HepG2 (cell line): ENCODE data around the gene GJD3. TPM values are rescaled to one million over a fixed set of nuclear protein-coding genes. Genes with fewer than 3 reads are reported as not detected.

Source experiments
- ATAC-seq: fragments of 200-7000 bp; cut with Tn5 transposase; 3 replicates; pipeline ENCODE4 v1.9.1; 2020; ENCODE audit warnings: mild to moderate bottlenecking, moderate library complexity
- BruUV-seq: library from RNA; stranded (reverse); fragments of 400-500 nt; replicated peaks from 2 replicates; lab custom pipeline; 2021; lab: Mats Ljungman, UMichigan
- CTCF ChIA-PET: fragments of 300-600 bp; formaldehyde crosslinking; extraction: SDS; loops from one replicate; lab custom pipeline; 2021; ENCODE audit warnings: low total read pairs, inconsistent platforms, low intra/inter-chr PET ratio; lab: Yijun Ruan, JAX
- POLR2A ChIA-PET: fragments of 350-600 bp; sonication (Branson Sonifier 250); formaldehyde crosslinking; loops from one replicate; lab custom pipeline; 2020; ENCODE audit warnings: antibody characterized with exemption, inconsistent platforms; lab: Yijun Ruan, JAX
- DNase-seq: peaks from one replicate; pipeline ENCODE4 v3.0.0-alpha.2; 2015; ENCODE audit warnings: low spot score
- FAIRE-seq: peaks from 3 replicates; lab custom pipeline; 2011; peaks lifted over from hg19 to GRCh38; lab: Jason Lieb, UNC
- H2AFZ ChIP-seq: one replicate; pipeline ENCODE4 v1.6.1; 2011; ENCODE audit warnings: low read length, inconsistent platforms
- H3K27ac ChIP-seq: fragments of 300-600 bp; 3 replicates; pipeline ENCODE4 v1.8.0; 2011; ENCODE audit warnings: mixed run types, mild to moderate bottlenecking, mixed read lengths, low read length, inconsistent platforms; ENCODE audit not compliant: insufficient read depth; ENCODE audit errors: extremely low read length
- H3K27me3 ChIP-seq, 2 experiments: fragments of 200-600 bp in 1 of 2; 2 replicates in 1 of 2; 3 replicates in 1 of 2; pipeline versions ENCODE4 v1.6.0 to v1.8.0; 2011; ENCODE audit warnings: low read length in 2 of 2, mild to moderate bottlenecking in 2 of 2, moderate library complexity in 2 of 2, inconsistent platforms in 1 of 2; ENCODE audit not compliant: insufficient read depth in 2 of 2, control insufficient read depth in 1 of 2
- H3K36me3 ChIP-seq, 2 experiments: fragments of 200-600 bp in 1 of 2; replicated peaks in 1 of 2; 2 replicates in 1 of 2; 3 replicates in 1 of 2; pipeline versions ENCODE4 v1.5.1 to v1.8.0; 2011; ENCODE audit warnings: low read length in 2 of 2, inconsistent platforms in 1 of 2; ENCODE audit not compliant: insufficient read depth in 2 of 2, control insufficient read depth in 1 of 2
- H3K4me1 ChIP-seq: 2 replicates; pipeline ENCODE4 v1.5.1; 2012; ENCODE audit warnings: low read length, inconsistent platforms; ENCODE audit not compliant: insufficient read depth
- H3K4me2 ChIP-seq: 2 replicates; pipeline ENCODE4 v1.6.0; 2011; ENCODE audit warnings: low read depth, low read length, inconsistent platforms
- H3K4me3 ChIP-seq, 3 experiments: fragments of 200-600 bp in 1 of 3; sonication (generic), shearing (Covaris generic) in 1 of 3; replicated peaks in 1 of 3; 2 replicates each; pipeline ENCODE4 v1.5.1; 2011 to 2016; ENCODE audit warnings: low read length in 3 of 3, inconsistent platforms in 2 of 3, low read depth in 2 of 3, mild to moderate bottlenecking in 2 of 3, control low read depth in 1 of 3, mixed read lengths in 1 of 3; ENCODE audit not compliant: insufficient read depth in 1 of 3
- H3K79me2 ChIP-seq: one replicate; pipeline ENCODE4 v1.6.1; 2011; ENCODE audit warnings: low read length, inconsistent platforms; ENCODE audit not compliant: insufficient read depth
- H3K9ac ChIP-seq: 2 replicates; pipeline ENCODE4 v1.6.0; 2011; ENCODE audit warnings: mild to moderate bottlenecking, low read depth, low read length, inconsistent platforms; ENCODE audit not compliant: insufficient read depth
- H3K9me3 ChIP-seq: 2 replicates; pipeline ENCODE4 v1.5.1; 2012; ENCODE audit warnings: mild to moderate bottlenecking, low read length
- H4K20me1 ChIP-seq: 2 replicates; pipeline ENCODE4 v1.6.0; 2011; ENCODE audit warnings: inconsistent platforms, mild to moderate bottlenecking, low read length, moderate library complexity; ENCODE audit not compliant: insufficient read depth
- FOXA3 ChIP-seq: IDR thresholded peaks from 2 replicates; pipeline ENCODE4 v1.6.1; 2016; ENCODE audit warnings: missing genetic modification reagents, missing compliant biosample characterization
- IKZF4 ChIP-seq: sonication (generic); formaldehyde crosslinking; IDR thresholded peaks from 2 replicates; pipeline ENCODE4 v1.5.1; 2020; ENCODE audit warnings: borderline replicate concordance, mild to moderate bottlenecking, low read depth, missing genetic modification reagents; ENCODE audit errors: not compliant biosample characterization
- KMT2A ChIP-seq: sonication (generic); formaldehyde crosslinking; IDR thresholded peaks from 2 replicates; pipeline ENCODE4 v1.4.0; 2020; ENCODE audit warnings: missing genetic modification reagents
- NFATC3 ChIP-seq: sonication (generic); formaldehyde crosslinking; IDR thresholded peaks from 2 replicates; pipeline ENCODE4 v1.5.1; 2020; ENCODE audit warnings: mild to moderate bottlenecking, missing genetic modification reagents
- POLR2A ChIP-seq, 2 experiments: IDR thresholded peaks; 2 replicates each; pipeline ENCODE4 v1.6.1; 2011; ENCODE audit warnings: low read depth in 2 of 2, low read length in 2 of 2, mild to moderate bottlenecking in 1 of 2, moderate library complexity in 1 of 2; ENCODE audit not compliant: insufficient read depth in 1 of 2
- RFX5 ChIP-seq: IDR thresholded peaks from 2 replicates; pipeline ENCODE4 v1.6.1; 2011; ENCODE audit warnings: low read depth, low read length, improper control_type of control experiment
- SNRNP70 ChIP-seq: fragments of 200-400 bp; formaldehyde crosslinking; IDR thresholded peaks from 2 replicates; pipeline ENCODE4 v1.6.1; 2017; ENCODE audit warnings: mild to moderate bottlenecking, low read depth, low read length, moderate library complexity
- SOX13 ChIP-seq, 3 experiments: fragments of 450-650 bp in 1 of 3; sonication (generic) in 1 of 3; formaldehyde crosslinking in 1 of 3; IDR thresholded peaks in 2 of 3; conservative IDR thresholded peaks in 1 of 3; 2 replicates each; pipeline versions ENCODE4 v1.5.0 to v1.6.1; 2016 to 2020; ENCODE audit warnings: antibody characterized with exemption in 1 of 3, mild to moderate bottlenecking in 1 of 3, missing compliant biosample characterization in 1 of 3, missing genetic modification reagents in 1 of 3, moderate library complexity in 1 of 3
- ZFP62 ChIP-seq: sonication (generic); formaldehyde crosslinking; IDR thresholded peaks from 2 replicates; pipeline ENCODE4 v1.4.0; 2020; ENCODE audit warnings: missing genetic modification reagents
- ZFX ChIP-seq: sonication (generic); formaldehyde crosslinking; IDR thresholded peaks from 2 replicates; pipeline ENCODE4 v1.4.0; 2020; ENCODE audit warnings: mild to moderate bottlenecking, low read depth, missing genetic modification reagents, moderate library complexity
- ZNF274 ChIP-seq: sonication (generic); formaldehyde crosslinking; IDR thresholded peaks from 2 replicates; pipeline ENCODE4 v1.5.1; 2020; ENCODE audit warnings: mild to moderate bottlenecking, missing genetic modification reagents
- ZNF660 ChIP-seq: sonication (generic); formaldehyde crosslinking; IDR thresholded peaks from 2 replicates; pipeline ENCODE4 v1.5.1; 2020; ENCODE audit warnings: mild to moderate bottlenecking, low read depth, missing genetic modification reagents, borderline replicate concordance
- ZNF670 ChIP-seq: sonication (generic); formaldehyde crosslinking; IDR thresholded peaks from 2 replicates; pipeline ENCODE4 v1.8.0; 2022; ENCODE audit warnings: mild to moderate bottlenecking, missing genetic modification reagents, borderline replicate concordance
- ZNF678 ChIP-seq: sonication (generic); formaldehyde crosslinking; IDR thresholded peaks from 2 replicates; pipeline ENCODE4 v1.4.0; 2020; ENCODE audit warnings: mild to moderate bottlenecking, missing genetic modification reagents
- ZNF776 ChIP-seq: sonication (generic); formaldehyde crosslinking; IDR thresholded peaks from 2 replicates; pipeline ENCODE4 v1.4.0; 2020; ENCODE audit warnings: mild to moderate bottlenecking, missing genetic modification reagents
- ZNF780A ChIP-seq: sonication (generic); formaldehyde crosslinking; IDR thresholded peaks from 2 replicates; pipeline ENCODE4 v1.8.0; 2022; ENCODE audit warnings: mild to moderate bottlenecking, missing genetic modification reagents, moderate library complexity
- WGBS: methylation state at CpG from one replicate; pipeline ENCODE4 v1.1.6; 2017; ENCODE audit warnings: low lambda C conversion rate; 5-methylcytosine and 5-hydroxymethylcytosine counted together
- in situ Hi-C: cut with HindIII; loops from 2 replicates; pipeline ENCODE4 v1.10.0; 2017; ENCODE audit warnings: low pct_unique_long_range_greater_than_20kb; ENCODE audit not compliant: extremely low pct_ligation_motif_present
- intact Hi-C: fragments of 100-400 bp; cut with micrococcal nuclease; formaldehyde crosslinking; loops from one replicate; pipeline ENCODE4 v1.10.0; 2022; ENCODE audit not compliant: unreplicated experiment
- polyA plus RNA-seq, 8 experiments: library from polyadenylated mRNA; depleted of rRNA in 3 of 8; stranded (reverse) in 7 of 8; unstranded in 1 of 8; fragments of >200 nt; fragmentation: Illumina TruSeq in 4 of 8; extraction: Trizol in 4 of 8; gene quantifications; 2 replicates each; pipeline versions ENCODE4 v1.2.1 to v1.2.3, GENCODE V29; 2011 to 2016; ENCODE audit warnings: low read depth in 4 of 8, missing spikeins in 1 of 8, mixed read lengths in 1 of 8; ENCODE audit not compliant: insufficient read depth in 1 of 8
- total RNA-seq, 5 experiments: library from RNA; depleted of rRNA; stranded (reverse); fragments of >200 nt; fragmentation: Illumina TruSeq; extraction: Trizol; gene quantifications; 2 replicates each; pipeline ENCODE4 v1.2.3, GENCODE V29; 2016; ENCODE audit warnings: low read depth in 1 of 5
- TF ChIP-seq, protein P1 (sequence below): IDR thresholded peaks from 2 replicates; pipeline ENCODE4 v1.4.0; 2020; ENCODE audit warnings: mild to moderate bottlenecking, missing genetic modification reagents
- TF ChIP-seq, protein P2 (sequence below): sonication (generic); formaldehyde crosslinking; IDR thresholded peaks from 2 replicates; pipeline ENCODE4 v1.4.0; 2020; ENCODE audit warnings: missing genetic modification reagents

Gene GJD3
- total and polyA plus RNA-seq, 2 of the 13 experiments (the other 11 are each of a cell fraction or from before 2014, with no cell fraction given): not detected

DNA sequence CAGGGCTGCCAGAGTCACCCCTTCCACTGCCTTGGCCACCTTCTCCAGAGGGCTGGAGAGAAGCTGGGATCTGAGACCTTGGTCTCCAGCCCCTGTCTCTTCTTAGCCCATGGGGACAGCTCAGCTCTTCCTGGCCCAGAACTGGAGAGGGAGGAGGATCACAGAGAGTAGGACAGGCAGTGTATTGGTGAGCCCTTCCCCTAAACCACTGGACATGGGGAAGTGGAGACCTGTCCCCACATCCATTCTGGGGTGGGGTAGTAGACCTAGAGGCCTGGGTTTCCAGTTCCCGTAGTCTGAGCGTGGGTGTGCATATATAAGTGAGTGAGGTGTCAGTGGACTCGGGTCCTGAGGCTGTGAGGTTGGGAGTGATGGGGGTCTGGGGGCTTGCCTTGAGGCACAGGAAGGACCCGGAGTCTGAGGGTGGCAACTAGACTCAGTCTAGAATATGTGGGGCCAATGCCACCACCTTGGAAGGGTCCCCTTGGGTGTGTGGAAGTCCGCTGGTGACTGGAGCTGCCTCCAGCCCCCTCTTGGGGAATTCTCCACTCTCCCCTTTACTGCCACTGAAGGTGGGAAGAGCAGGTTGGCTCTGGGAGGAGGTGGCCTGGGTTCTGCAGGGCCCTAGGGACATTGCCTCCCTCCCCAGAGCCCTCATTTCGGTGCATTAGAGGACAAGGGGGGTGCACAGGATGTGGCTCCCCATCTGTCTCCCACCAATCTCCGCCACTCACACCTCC lies 19.9 kb downstream of the GJD3 start:
- CTCF ChIA-PET: interaction anchor here (1.9 kb wide), 1 partner anchor 41 kb away, joined by 5 read pairs; no protein-coding TSS in a partner anchor
- H3K9ac ChIP-seq: peak overlapping the region; percentile 76
- in situ Hi-C loops: no loop called here
- WGBS: 33% methylated on average over 6 of the region's 7 CpGs
- BruUV-seq: no TSS peak
- H3K4me3 ChIP-seq: peak overlapping the region; percentile 79 to 88 (median 84)
- peaks cover 76% of the 10 kb centered on the region for H3K4me1 ChIP-seq
- intact Hi-C loops: loop anchor here (2.0 kb wide), 1 partner anchor 28 kb away; no protein-coding TSS in a partner anchor
- POLR2A ChIA-PET: interaction anchor here (0.8 to 6.6 kb wide), 18 partner anchors 9 to 1344 kb away, joined by 3 to 48 read pairs (median 4); partner anchors contain the start of genes EIF1, RARA and TOP2A
- H3K36me3 ChIP-seq: peaks cover 11 to 17% of the 10 kb centered on the region in 2 experiments
- no peak for FAIRE-seq
- peak overlapping the region; percentile 81 for H3K27ac ChIP-seq
- no peak for DNase-seq
- no peaks in the 10 kb centered on the region for H3K9me3 ChIP-seq
- H3K27me3 ChIP-seq: no peaks in the 10 kb centered on the region
- no peak overlapping the region for H2AFZ ChIP-seq
- peak; percentile 11 for ATAC-seq
- peaks cover 35% of the 10 kb centered on the region for H3K79me2 ChIP-seq
- peaks cover 16% of the 10 kb centered on the region for H4K20me1 ChIP-seq
- H3K4me2 ChIP-seq: peak overlapping the region; percentile 94
- TF ChIP-seq ZNF780A (CRISPR knock-in tag) (no peak), RFX5 (no peak), ZFX (CRISPR knock-in tag) (no peak), POLR2A (IDR thresholded peaks at IDR 0.05; ENCODE audit: insufficient read depth in 1 of 2, low read depth in 2 of 2, low read length in 2 of 2) (peak in 1 of 2 experiments; percentile 11; a peak in 1 of 4 replicates), IKZF4 (CRISPR knock-in tag) (no peak), NFATC3 (CRISPR knock-in tag) (no peak), ZNF660 (no peak), SOX13 (IDR thresholded peaks at IDR 0.05) (0 out of 2 replicates have a peak, but pooled peaks have one; percentile 5), SOX13 (CRISPR knock-in tag; conservative IDR thresholded peaks at IDR 0.05 in 1 of 2, IDR thresholded peaks at IDR 0.05 in 1 of 2) (no peak), SNRNP70 (no peak), KMT2A (no peak), ZFP62 (CRISPR knock-in tag) (no peak), ZNF274 (no peak), ZNF678 (CRISPR knock-in tag) (no peak), FOXA3 (CRISPR knock-in tag) (peak; percentile 26; the same call in 1 of the 2 replicates), ZNF670 (CRISPR knock-in tag) (0 out of 2 replicates have a peak, but pooled peaks have one; percentile 3), ZNF776 (no peak)
- TF ChIP-seq, protein P1, sequence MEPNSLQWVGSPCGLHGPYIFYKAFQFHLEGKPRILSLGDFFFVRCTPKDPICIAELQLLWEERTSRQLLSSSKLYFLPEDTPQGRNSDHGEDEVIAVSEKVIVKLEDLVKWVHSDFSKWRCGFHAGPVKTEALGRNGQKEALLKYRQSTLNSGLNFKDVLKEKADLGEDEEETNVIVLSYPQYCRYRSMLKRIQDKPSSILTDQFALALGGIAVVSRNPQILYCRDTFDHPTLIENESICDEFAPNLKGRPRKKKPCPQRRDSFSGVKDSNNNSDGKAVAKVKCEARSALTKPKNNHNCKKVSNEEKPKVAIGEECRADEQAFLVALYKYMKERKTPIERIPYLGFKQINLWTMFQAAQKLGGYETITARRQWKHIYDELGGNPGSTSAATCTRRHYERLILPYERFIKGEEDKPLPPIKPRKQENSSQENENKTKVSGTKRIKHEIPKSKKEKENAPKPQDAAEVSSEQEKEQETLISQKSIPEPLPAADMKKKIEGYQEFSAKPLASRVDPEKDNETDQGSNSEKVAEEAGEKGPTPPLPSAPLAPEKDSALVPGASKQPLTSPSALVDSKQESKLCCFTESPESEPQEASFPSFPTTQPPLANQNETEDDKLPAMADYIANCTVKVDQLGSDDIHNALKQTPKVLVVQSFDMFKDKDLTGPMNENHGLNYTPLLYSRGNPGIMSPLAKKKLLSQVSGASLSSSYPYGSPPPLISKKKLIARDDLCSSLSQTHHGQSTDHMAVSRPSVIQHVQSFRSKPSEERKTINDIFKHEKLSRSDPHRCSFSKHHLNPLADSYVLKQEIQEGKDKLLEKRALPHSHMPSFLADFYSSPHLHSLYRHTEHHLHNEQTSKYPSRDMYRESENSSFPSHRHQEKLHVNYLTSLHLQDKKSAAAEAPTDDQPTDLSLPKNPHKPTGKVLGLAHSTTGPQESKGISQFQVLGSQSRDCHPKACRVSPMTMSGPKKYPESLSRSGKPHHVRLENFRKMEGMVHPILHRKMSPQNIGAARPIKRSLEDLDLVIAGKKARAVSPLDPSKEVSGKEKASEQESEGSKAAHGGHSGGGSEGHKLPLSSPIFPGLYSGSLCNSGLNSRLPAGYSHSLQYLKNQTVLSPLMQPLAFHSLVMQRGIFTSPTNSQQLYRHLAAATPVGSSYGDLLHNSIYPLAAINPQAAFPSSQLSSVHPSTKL: no peak
- TF ChIP-seq, protein P2, sequence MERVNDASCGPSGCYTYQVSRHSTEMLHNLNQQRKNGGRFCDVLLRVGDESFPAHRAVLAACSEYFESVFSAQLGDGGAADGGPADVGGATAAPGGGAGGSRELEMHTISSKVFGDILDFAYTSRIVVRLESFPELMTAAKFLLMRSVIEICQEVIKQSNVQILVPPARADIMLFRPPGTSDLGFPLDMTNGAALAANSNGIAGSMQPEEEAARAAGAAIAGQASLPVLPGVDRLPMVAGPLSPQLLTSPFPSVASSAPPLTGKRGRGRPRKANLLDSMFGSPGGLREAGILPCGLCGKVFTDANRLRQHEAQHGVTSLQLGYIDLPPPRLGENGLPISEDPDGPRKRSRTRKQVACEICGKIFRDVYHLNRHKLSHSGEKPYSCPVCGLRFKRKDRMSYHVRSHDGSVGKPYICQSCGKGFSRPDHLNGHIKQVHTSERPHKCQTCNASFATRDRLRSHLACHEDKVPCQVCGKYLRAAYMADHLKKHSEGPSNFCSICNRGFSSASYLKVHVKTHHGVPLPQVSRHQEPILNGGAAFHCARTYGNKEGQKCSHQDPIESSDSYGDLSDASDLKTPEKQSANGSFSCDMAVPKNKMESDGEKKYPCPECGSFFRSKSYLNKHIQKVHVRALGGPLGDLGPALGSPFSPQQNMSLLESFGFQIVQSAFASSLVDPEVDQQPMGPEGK (CRISPR knock-in tag): no peak
